Measurements from ENCODE around the gene PNPLA8.

DNA sequence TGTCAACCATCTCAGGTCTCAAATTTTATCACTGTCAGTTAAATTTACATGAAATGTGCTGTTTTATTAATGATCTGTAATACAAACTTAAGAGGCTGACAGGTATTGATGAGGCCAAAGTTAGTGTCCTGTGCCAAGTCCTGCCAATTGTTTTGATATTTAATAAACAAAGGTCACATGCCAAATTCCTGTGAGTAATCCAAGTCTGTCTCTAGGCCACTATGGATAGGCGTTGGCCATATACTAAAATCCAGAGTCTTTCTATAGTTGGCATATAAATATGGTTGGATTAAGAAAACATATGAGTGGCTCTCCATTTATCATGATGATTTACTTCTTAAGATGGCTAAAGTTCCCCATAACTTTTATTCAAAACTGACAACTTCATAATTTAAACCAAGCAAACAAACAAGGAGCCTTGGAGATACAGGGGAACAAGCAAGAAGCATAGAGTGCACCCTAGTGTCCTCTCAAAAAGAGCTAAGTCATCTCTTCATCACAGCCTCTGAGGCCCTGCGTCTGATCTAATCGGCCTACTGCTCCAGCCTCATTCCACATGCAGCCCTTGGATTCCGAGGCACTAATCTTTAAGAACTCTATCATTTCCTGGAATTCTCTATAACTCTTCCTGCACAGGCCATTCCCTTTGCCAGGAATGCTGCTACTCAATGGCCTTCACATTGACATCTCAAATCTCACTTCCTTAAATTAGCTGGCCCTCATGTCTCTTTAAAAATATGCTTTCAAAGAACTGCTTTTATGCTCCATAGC lies 37.0 kb downstream of the PNPLA8 start:
- TF ChIP-seq, protein P1, sequence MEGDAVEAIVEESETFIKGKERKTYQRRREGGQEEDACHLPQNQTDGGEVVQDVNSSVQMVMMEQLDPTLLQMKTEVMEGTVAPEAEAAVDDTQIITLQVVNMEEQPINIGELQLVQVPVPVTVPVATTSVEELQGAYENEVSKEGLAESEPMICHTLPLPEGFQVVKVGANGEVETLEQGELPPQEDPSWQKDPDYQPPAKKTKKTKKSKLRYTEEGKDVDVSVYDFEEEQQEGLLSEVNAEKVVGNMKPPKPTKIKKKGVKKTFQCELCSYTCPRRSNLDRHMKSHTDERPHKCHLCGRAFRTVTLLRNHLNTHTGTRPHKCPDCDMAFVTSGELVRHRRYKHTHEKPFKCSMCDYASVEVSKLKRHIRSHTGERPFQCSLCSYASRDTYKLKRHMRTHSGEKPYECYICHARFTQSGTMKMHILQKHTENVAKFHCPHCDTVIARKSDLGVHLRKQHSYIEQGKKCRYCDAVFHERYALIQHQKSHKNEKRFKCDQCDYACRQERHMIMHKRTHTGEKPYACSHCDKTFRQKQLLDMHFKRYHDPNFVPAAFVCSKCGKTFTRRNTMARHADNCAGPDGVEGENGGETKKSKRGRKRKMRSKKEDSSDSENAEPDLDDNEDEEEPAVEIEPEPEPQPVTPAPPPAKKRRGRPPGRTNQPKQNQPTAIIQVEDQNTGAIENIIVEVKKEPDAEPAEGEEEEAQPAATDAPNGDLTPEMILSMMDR (IDR thresholded peaks at IDR 0.05; ENCODE audit: low read depth, low read length) = no peak
- TF ChIP-seq POLR2A (IDR thresholded peaks at IDR 0.05; ENCODE audit: extremely low read depth, insufficient read length) = no peak
- TF ChIP-seq, protein P2, sequence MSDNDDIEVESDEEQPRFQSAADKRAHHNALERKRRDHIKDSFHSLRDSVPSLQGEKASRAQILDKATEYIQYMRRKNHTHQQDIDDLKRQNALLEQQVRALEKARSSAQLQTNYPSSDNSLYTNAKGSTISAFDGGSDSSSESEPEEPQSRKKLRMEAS (IDR thresholded peaks at IDR 0.05; ENCODE audit: low read depth, low read length) = no peak
